Liver (tissue), 9 donors: ENCODE measurements around the gene CCDC12. TPM values are rescaled to one million over a fixed set of nuclear protein-coding genes. Genes with fewer than 3 reads are reported as not detected.

ENCODE experiments used
- DNase-seq: peaks from one replicate; pipeline ENCODE4 v3.0.0-alpha.2; 2017; ENCODE audit warnings: low spot score
- H3K27ac ChIP-seq, 2 donors: one replicate each; pipeline ENCODE4 v1.7.0; 2013; ENCODE audit warnings: inconsistent platforms in 2 of 2, low read length in 2 of 2, control low read depth in 1 of 2, low read depth in 1 of 2, mild to moderate bottlenecking in 1 of 2
- H3K27me3 ChIP-seq, 4 donors: one replicate each; pipeline versions ENCODE4 v1.6.1 to v1.7.0; 2013; ENCODE audit warnings: low read length in 3 of 4, inconsistent platforms in 1 of 4, mild to moderate bottlenecking in 1 of 4, moderate library complexity in 1 of 4; ENCODE audit not compliant: control insufficient read depth in 4 of 4, insufficient read depth in 4 of 4
- H3K36me3 ChIP-seq, 4 donors: one replicate each; pipeline versions ENCODE4 v1.6.1 to v1.7.0; 2013; ENCODE audit warnings: low read length in 3 of 4, mild to moderate bottlenecking in 3 of 4, low read depth in 1 of 4, moderate library complexity in 1 of 4; ENCODE audit not compliant: control insufficient read depth in 4 of 4, insufficient read depth in 3 of 4
- H3K4me1 ChIP-seq, 4 donors: one replicate each; pipeline versions ENCODE4 v1.6.1 to v1.7.0; 2013; ENCODE audit warnings: low read length in 3 of 4, mild to moderate bottlenecking in 3 of 4, moderate library complexity in 1 of 4; ENCODE audit not compliant: control insufficient read depth in 4 of 4, insufficient read depth in 4 of 4
- H3K4me3 ChIP-seq, 3 donors: one replicate each; pipeline versions ENCODE4 v1.6.1 to v1.7.0; 2013; ENCODE audit warnings: low read length in 3 of 3, control low read depth in 1 of 3, low read depth in 1 of 3, mild to moderate bottlenecking in 1 of 3
- H3K9ac ChIP-seq, 2 donors: one replicate each; pipeline ENCODE4 v1.7.0; 2013; ENCODE audit warnings: low read length in 2 of 2, mild to moderate bottlenecking in 2 of 2, moderate library complexity in 2 of 2, control low read depth in 1 of 2, low read depth in 1 of 2
- H3K9me3 ChIP-seq, 4 donors: one replicate each; pipeline versions ENCODE4 v1.6.1 to v1.7.0; 2013; ENCODE audit warnings: low read length in 3 of 4; ENCODE audit not compliant: control insufficient read depth in 4 of 4
- CTCF ChIP-seq: fragments of 150-350 bp; IDR thresholded peaks from 2 replicates; pipeline ENCODE4 v1.5.1; 2017; ENCODE audit warnings: improper control_type of control experiment, low read depth, low read length; ENCODE audit not compliant: missing input control
- EGR1 ChIP-seq, 2 donors: IDR thresholded peaks; 2 replicates each; pipeline ENCODE4 v1.6.1; 2016 to 2018; ENCODE audit warnings: antibody characterized with exemption in 2 of 2, low read depth in 2 of 2
- FOXA1 ChIP-seq: IDR thresholded peaks from 2 replicates; pipeline ENCODE4 v1.6.1; 2016; ENCODE audit warnings: antibody characterized with exemption
- FOXA2 ChIP-seq: IDR thresholded peaks from 2 replicates; pipeline ENCODE4 v1.6.1; 2016; ENCODE audit warnings: antibody characterized with exemption
- GABPA ChIP-seq, 2 donors: IDR thresholded peaks in 1 of 2; conservative IDR thresholded peaks in 1 of 2; 2 replicates each; pipeline ENCODE4 v1.6.1; 2016; ENCODE audit warnings: antibody characterized with exemption in 2 of 2, mild to moderate bottlenecking in 1 of 2, moderate library complexity in 1 of 2
- HNF4A ChIP-seq, 2 donors: conservative IDR thresholded peaks; 2 replicates each; pipeline ENCODE4 v1.6.1; 2016; ENCODE audit warnings: antibody characterized with exemption in 2 of 2, mild to moderate bottlenecking in 2 of 2
- HNF4G ChIP-seq: IDR thresholded peaks from 2 replicates; pipeline ENCODE4 v1.6.1; 2016; ENCODE audit warnings: antibody characterized with exemption
- JUND ChIP-seq, 2 donors: IDR thresholded peaks; 2 replicates each; pipeline ENCODE4 v1.6.1; 2016; ENCODE audit warnings: antibody characterized with exemption in 2 of 2
- MAX ChIP-seq: IDR thresholded peaks from 2 replicates; pipeline ENCODE4 v1.6.1; 2016; ENCODE audit warnings: antibody characterized with exemption
- RAD21 ChIP-seq, 2 donors: IDR thresholded peaks; 2 replicates each; pipeline ENCODE4 v1.6.1; 2016; ENCODE audit warnings: antibody characterized with exemption in 2 of 2, mild to moderate bottlenecking in 2 of 2
- REST ChIP-seq: IDR thresholded peaks from 2 replicates; pipeline ENCODE4 v1.6.1; 2016; ENCODE audit warnings: antibody characterized with exemption, mild to moderate bottlenecking
- RXRA ChIP-seq, 2 donors: IDR thresholded peaks; 2 replicates each; pipeline ENCODE4 v1.6.1; 2017 to 2018; ENCODE audit warnings: antibody characterized with exemption in 2 of 2, mild to moderate bottlenecking in 1 of 2
- SP1 ChIP-seq: IDR thresholded peaks from 2 replicates; pipeline ENCODE4 v1.6.1; 2018; ENCODE audit warnings: antibody characterized with exemption, mild to moderate bottlenecking
- TAF1 ChIP-seq: conservative IDR thresholded peaks from 2 replicates; pipeline ENCODE4 v1.6.1; 2016; ENCODE audit warnings: antibody characterized with exemption, mild to moderate bottlenecking
- YY1 ChIP-seq: IDR thresholded peaks from 2 replicates; pipeline ENCODE4 v1.6.1; 2016; ENCODE audit warnings: antibody characterized with exemption, mild to moderate bottlenecking
- ZBTB33 ChIP-seq: IDR thresholded peaks from 2 replicates; pipeline ENCODE4 v1.6.1; 2016; ENCODE audit warnings: antibody characterized with exemption
- WGBS: extraction: QIAGEN DNeasy Blood & Tissue Kit; methylation state at CpG from one replicate; pipeline ENCODE4 v1.1.7; 2013; 5-methylcytosine and 5-hydroxymethylcytosine counted together
- polyA plus RNA-seq, 2 donors: library from polyadenylated mRNA; stranded (reverse) in 1 of 2; unstranded in 1 of 2; fragments of 200-250 nt in 1 of 2; fragments of >200 nt in 1 of 2; fragmentation: Nextera tagmentation in 1 of 2; extraction: Ambion mirVana in 1 of 2; gene quantifications; one replicate each; pipeline versions ENCODE4 v1.2.1 to v1.2.3, GENCODE V29; 2013 to 2015
- total RNA-seq, 2 donors: library from RNA; depleted of rRNA; stranded (reverse); fragments of >200 nt; gene quantifications; one replicate each; pipeline ENCODE4 v1.2.3, GENCODE V29; 2014
- donor health status: healthy.
- donor health status: healthy.
- donor health status: healthy.
- donor health status: healthy.
- donor health status: healthy.

CCDC12 gene
- total and polyA plus RNA-seq, 4 donors = 8.5 to 35.1 (median 26.6) TPM

- TF ChIP-seq ZBTB33 = no peak
These were observed 60.3 kb downstream of the CCDC12 start (continued) for GRCh38 chr3:46916278-46916677.

GRCh38 chr3:46915297-46915822 lies 61.2 kb downstream of the CCDC12 start:
- TF ChIP-seq ZBTB33 = no peak
- TF ChIP-seq JUND (IDR thresholded peaks at IDR 0.05) = no peak
- no peak for TF ChIP-seq HNF4G
- no peak for TF ChIP-seq GABPA (IDR thresholded peaks at IDR 0.05 in 1 of 2, conservative IDR thresholded peaks at IDR 0.05 in 1 of 2)
- no peak for TF ChIP-seq MAX
- no peak for TF ChIP-seq YY1
- no peak for TF ChIP-seq RAD21 (IDR thresholded peaks at IDR 0.05)
- TF ChIP-seq RXRA (IDR thresholded peaks at IDR 0.05) = no peak
- no peak for TF ChIP-seq HNF4A (conservative IDR thresholded peaks at IDR 0.05)
- TF ChIP-seq REST = no peak
- no peak for TF ChIP-seq FOXA1
- no peak for TF ChIP-seq FOXA2
- TF ChIP-seq SP1 = no peak
- Histone ChIP-seq H3K9me3 (no peaks in the 10 kb centered on the region), H3K27me3 (no peaks in the 10 kb centered on the region), H3K4me3 (no peak overlapping the region), H3K4me1 (peaks cover 0 to 6% (median 3%) of the 10 kb centered on the region in 4 donors), H3K9ac (no peak overlapping the region), H3K27ac (no peak overlapping the region), H3K36me3 (peaks cover 5 to 11% (median 7%) of the 10 kb centered on the region in 4 donors)
- no peak for DNase-seq
- 89% methylated on average over 8 of the region's 8 CpGs for WGBS

- DNase-seq = no peak
- 94% methylated on average over 7 of the region's 7 CpGs for WGBS
- TF ChIP-seq JUND (IDR thresholded peaks at IDR 0.05) = no peak
- TF ChIP-seq CTCF = no peak
- no peak for TF ChIP-seq HNF4G
- no peak for TF ChIP-seq FOXA1
- TF ChIP-seq YY1 = no peak
- TF ChIP-seq ZBTB33 = no peak
- TF ChIP-seq GABPA (IDR thresholded peaks at IDR 0.05 in 1 of 2, conservative IDR thresholded peaks at IDR 0.05 in 1 of 2) = no peak
- TF ChIP-seq TAF1 = no peak
- no peak for TF ChIP-seq FOXA2
- no peak for TF ChIP-seq MAX
- TF ChIP-seq HNF4A (conservative IDR thresholded peaks at IDR 0.05) = no peak
- TF ChIP-seq RXRA (IDR thresholded peaks at IDR 0.05) = no peak
- no peak for TF ChIP-seq EGR1 (IDR thresholded peaks at IDR 0.05; ENCODE audit: low read depth in 2 of 2)
- TF ChIP-seq SP1 = no peak
- no peak for TF ChIP-seq RAD21 (IDR thresholded peaks at IDR 0.05)
These were observed 61.7 kb downstream of the CCDC12 start for GRCh38 chr3:46914849-46915248.

More at GRCh38 chr3:46914849-46915248, 61.7 kb downstream of the CCDC12 start:
- Histone ChIP-seq H3K9ac (no peak overlapping the region), H3K36me3 (peaks cover 3 to 9% (median 5%) of the 10 kb centered on the region in 4 donors), H3K4me1 (peaks cover 0 to 6% (median 3%) of the 10 kb centered on the region in 4 donors), H3K4me3 (no peak overlapping the region), H3K27me3 (no peaks in the 10 kb centered on the region), H3K9me3 (no peaks in the 10 kb centered on the region), H3K27ac (no peak overlapping the region)
